ENCODE results near the gene SYDE2.

GRCh38 chr1:85118751-85119150, 82.1 kb downstream of the SYDE2 start:
- TF ChIP-seq CTCF (conservative IDR thresholded peaks at IDR 0.05) (no peak), ZFX (IDR thresholded peaks at IDR 0.05) (no peak)

Data from C4-2B (cell line).